ENCODE measurements around the gene ROGDI.
"Not testable (repeated sequence)": the region's sequence is repeated elsewhere in the genome, so short reads cannot be mapped to it uniquely, and the experiment has no call there.

ROGDI gene

GRCh38 chr16:4790261-4790660 lies 12.2 kb downstream of the ROGDI start:
- no peak for DNase-seq

DNA sequence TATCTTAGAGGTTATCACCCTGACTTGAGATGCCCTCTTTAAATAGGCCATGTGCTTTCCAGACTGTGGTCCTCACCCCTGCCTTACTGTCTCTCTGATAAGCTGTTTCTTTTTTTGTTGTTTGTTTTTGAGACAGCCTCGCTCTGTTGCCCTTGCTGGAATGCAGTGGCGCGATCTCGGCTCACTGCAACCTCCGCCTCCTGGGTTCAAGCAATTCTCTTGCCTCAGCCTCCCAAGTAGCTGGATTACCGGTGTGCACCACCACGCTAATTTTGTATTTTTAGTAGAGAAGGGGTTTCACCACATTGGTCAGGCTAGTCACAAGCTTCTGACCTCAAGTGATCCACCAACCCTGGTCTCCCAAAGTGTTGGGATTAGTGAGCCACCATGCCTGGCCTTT lies 13.5 kb downstream of the ROGDI start:
- no peak for DNase-seq

DNA sequence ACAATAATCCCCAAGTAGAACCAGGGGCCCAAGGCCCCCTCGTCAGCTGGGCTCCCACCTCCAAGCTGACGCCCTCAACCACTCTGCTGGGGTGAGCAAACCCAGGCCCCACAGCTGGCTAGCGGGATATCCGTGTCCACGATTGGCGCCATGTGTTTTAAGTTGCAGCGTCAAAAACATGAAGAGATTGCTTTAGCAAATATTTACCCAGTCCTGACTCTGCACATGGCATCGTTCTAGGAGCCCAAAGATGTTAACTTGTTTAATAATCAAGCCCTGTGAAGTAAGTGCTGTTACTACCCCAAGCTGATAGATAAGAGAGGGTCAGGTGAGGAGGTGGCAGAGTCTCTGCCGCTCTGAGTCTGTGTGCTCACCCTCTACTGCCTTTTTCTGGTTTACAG lies 13.9 kb downstream of the ROGDI start:
- DNase-seq = no peak

- DNase-seq = no peak
These were observed 14.6 kb downstream of the ROGDI start, which contains the start of gene SEPTIN12 for GRCh38 chr16:4787627-4788482. SEPTIN12 (minus strand) TSS chr16:4788345; CDS start chr16:4787645, 700 bp downstream.

- no peak for DNase-seq
These were observed 15.4 kb downstream of the ROGDI start for GRCh38 chr16:4787068-4787467.

DNA sequence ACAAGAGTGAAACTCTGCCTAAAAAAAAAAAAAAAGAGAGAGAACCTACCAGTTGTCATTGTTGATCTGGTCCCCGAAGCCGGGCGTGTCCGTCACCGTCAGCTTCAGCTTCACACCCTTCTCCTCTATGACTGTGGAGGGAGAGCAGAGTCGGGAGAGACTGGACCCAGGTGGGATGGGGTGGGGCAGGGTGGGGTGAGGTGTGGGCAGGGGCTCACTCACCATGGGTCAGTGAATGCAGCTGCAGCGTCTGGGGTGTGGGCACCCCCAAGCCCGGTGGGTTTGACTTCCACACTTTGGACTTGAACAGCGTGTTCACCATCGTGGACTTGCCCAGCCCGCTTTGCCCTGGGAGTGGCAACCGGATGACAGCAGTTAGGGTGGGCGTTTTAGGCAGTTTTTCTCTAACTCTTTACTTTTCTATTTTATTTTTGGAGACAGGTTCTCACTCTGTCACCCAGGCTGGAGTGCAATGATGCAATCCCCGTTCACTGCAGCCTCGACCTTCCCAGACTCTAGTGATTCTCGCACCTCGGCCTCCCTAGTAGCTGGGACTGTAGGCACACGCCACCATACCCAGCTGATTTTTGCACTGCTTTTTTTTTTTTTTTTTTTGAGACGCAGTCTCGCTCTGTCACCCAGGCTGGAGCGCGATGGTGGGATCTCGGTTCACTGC lies 16.5 kb downstream of the ROGDI start:
- no peak for DNase-seq

GRCh38 chr16:4784444-4784987 lies 17.9 kb downstream of the ROGDI start:
- not testable (repeated sequence) for DNase-seq

DNA sequence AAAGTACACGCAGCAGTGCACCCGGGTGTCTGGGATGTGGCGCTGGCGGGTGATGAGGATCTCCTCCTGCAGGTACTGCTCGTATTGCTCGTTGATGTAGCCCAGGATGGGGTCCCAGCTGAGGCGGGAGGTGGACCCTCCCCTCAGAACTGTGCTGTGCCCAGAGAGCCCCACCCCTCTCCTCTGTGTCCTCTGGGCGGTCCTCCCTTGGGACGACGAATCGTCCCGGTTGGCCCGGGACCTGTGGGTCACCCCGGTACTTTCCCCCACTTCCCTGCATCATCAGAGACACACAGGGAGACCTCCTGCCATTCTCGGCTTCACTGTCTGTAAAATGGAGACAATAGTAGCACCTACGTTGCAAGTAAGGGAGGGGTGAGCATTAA lies 18.5 kb downstream of the ROGDI start:
- no peak for DNase-seq

GRCh38 chr16:4783251-4783950 lies 19.0 kb downstream of the ROGDI start:
- DNase-seq = no peak

DNA sequence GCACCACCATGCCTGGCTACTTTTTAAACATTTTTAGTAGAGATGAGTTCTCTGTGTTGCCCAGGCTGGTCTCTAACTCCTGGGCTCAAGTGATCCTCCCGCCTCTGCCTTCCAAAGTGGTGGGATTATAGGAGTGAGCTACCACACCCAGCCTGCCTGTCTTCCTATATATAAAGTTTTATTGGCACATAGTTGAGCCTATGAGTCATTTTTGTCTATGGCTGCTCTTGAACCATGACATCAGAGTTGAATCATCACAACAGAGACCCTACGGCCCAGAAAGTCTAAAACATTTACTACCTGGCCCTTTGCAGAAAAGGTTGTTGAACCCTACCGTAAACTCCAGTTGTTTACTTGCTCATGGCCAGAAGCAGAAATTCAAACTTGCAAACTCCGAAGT lies 22.2 kb downstream of the ROGDI start:
- no peak for DNase-seq

GRCh38 chr16:4778050-4778392 lies 24.4 kb downstream of the ROGDI start:
- DNase-seq = no peak

- DNase-seq = no peak
These were observed 24.9 kb downstream of the ROGDI start for GRCh38 chr16:4777339-4778049.

DNA sequence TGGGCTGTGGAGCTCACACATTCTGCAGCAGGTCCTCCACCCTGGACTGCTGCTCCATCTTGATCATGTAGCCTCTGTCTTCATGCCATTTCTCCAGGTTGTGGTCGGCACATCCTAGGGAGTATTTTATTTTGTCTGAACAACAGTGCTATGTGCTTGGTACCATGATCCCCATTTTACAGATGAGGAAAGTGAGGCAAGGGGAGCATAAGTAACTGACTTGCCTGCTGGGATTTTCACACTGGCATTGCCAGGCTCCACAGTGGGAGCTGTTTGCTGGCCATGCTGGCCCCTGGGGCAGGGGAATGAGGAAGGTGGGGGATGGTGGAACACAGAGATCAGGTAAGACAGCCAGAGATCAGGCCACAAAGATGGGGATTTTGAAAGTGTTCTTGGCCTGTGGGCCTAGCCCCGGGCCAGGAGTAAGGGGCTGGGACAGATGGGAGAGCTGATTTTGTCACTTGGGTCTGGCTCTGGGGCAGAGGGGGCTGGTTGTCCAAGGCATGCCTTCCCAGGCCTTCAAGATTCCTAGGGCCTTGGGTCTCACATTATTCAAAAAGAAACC lies 26.2 kb downstream of the ROGDI start:
- DNase-seq = no peak

- no peak for DNase-seq
These were observed 27.4 kb downstream of the ROGDI start for GRCh38 chr16:4775005-4775404.

- no peak for DNase-seq
These were observed 30.1 kb downstream of the ROGDI start for GRCh38 chr16:4772351-4772750.

DNA sequence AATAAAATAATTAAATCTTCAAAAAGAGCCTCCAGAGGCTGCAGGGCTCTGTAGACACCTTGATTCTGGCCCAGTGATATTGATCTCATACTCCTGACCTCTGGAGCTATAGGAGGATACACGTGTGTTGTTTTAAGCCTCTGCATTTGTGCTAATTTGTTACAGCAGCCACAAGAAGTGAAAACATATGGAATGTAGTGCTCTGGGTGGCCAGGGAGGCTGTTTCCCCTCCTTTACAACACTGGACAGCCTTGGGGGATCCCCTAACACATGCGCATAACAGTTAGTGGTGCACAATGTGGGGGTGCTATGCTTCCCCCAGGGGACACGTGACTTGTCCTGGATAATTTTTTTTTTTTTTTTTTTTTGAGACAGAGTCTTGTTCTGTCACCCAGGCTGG lies 30.8 kb downstream of the ROGDI start:
- DNase-seq = no peak

- DNase-seq = no peak
These were observed 33.2 kb downstream of the ROGDI start for GRCh38 chr16:4769306-4769638.

DNA sequence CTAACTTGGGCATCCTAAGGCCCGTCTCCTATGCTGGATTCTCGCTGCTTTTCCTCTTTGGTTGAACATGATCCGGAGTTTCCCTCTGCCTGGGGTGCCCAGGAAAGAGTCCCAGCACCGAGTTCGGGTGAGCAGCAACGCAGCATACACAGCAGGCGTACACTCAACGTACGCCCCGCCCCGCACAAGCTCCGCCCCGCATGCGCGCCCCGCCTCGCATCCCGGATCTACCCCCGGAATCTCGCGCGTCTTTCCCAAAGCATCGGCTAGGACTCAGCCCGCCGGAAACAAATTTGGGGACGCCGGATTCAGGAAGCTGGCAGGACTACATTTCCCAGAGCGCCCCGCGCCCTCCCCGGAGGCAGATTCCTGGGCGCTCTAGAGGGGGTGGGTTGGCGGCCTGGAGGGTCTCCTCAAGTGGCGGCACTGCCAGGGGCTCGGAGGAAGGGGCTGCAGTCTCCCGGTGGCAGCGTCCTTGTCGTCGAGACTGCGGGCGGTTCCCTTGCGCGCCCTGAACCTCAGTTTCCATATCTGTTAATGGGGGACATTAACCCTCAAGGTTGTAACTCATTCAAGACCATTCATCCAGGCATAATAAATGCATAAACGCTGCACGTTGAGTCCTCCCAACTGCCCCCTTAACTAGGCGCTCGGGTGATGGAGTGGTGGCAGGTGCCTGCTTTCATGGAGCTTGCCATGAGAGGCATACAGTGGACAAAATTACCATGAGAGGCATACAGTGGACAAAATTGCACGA lies 33.7 kb downstream of the ROGDI start:
- peak; percentile 94 for DNase-seq

DNA sequence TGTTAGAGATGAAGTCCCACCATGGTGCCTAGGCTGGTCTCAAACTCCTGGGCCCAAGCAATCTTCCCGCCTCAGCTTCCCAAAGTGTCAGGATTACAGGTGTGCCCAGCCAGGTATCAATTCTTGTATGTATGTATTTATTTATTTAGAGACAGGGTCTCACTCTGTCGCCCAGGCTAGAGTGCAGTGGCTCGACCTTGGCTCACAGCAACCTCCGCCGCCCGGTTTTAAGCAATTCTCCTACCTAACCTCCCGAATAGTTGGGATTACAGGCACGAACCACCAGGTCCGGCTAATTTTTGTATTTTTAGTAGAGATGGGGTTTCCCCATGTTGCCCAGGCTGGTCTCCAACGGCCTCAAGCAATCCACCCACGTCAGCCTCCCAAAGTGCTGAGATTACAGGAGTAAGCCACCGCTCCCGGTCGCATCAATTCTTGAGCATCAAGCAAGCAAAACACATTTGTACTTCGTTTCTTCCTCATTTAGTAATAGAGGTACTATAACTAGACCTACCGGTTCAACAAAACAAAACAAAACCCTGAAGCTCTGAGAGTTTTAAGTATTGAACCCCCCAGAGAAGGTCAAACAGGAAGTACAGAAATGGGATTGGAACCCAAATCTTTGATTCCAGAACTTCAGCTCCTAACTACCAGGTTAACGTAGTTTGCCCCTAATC lies 34.4 kb downstream of the ROGDI start:
- DNase-seq = peak; percentile 59

GRCh38 chr16:4766875-4767628 lies 35.4 kb downstream of the ROGDI start, which contains the start of gene ZNF500:
ZNF500 (minus strand) TSS chr16:4767162; CDS start chr16:4765978, 1,184 bp downstream.
- peak; percentile 99 for DNase-seq

Data from RPMI8226 (cell line).